GM12872 (cell line): ENCODE measurements around the gene KRTAP10-6.

Experiments used
- TF ChIP-seq, protein P1 (sequence below): IDR thresholded peaks from 3 replicates; pipeline ENCODE4 v1.5.1; 2011; ENCODE audit warnings: low read depth, mild to moderate bottlenecking, low read length, moderate library complexity; ENCODE audit not compliant: insufficient read depth

Gene KRTAP10-6

DNA sequence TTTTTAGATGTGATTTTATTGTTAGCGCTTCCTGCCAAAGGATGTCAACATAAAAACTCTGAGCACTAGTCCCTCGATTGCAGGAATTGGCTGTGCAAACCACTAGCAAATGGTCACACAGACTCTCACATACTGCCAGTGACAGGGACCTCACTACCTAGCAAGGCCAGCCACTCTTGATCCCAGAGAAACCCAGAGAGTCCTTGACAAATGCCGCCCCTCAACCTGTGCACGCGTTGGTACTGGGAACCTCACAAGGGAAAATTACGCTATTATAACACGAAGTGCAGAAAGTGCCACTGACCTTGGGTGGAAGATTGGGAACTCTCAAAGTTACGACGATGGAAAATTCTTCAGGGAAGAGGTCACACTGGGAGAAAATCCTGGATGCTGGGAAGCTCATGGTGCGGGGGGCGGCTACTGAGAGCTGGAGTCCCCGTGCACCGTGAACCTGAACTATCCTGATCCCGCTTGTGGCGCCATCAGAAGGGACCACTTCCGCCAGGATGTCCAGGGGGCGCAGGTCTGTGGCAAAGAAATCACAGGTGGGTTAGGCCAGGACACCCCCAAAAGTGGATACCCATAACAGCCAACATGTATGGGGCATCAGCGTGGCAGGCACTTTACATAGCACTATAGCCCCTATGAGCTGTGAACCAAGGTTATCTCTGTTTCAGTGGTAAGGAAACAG is 24.7 kb downstream of the KRTAP10-6 start:
- TF ChIP-seq, protein P1, sequence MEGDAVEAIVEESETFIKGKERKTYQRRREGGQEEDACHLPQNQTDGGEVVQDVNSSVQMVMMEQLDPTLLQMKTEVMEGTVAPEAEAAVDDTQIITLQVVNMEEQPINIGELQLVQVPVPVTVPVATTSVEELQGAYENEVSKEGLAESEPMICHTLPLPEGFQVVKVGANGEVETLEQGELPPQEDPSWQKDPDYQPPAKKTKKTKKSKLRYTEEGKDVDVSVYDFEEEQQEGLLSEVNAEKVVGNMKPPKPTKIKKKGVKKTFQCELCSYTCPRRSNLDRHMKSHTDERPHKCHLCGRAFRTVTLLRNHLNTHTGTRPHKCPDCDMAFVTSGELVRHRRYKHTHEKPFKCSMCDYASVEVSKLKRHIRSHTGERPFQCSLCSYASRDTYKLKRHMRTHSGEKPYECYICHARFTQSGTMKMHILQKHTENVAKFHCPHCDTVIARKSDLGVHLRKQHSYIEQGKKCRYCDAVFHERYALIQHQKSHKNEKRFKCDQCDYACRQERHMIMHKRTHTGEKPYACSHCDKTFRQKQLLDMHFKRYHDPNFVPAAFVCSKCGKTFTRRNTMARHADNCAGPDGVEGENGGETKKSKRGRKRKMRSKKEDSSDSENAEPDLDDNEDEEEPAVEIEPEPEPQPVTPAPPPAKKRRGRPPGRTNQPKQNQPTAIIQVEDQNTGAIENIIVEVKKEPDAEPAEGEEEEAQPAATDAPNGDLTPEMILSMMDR: no peak

DNA sequence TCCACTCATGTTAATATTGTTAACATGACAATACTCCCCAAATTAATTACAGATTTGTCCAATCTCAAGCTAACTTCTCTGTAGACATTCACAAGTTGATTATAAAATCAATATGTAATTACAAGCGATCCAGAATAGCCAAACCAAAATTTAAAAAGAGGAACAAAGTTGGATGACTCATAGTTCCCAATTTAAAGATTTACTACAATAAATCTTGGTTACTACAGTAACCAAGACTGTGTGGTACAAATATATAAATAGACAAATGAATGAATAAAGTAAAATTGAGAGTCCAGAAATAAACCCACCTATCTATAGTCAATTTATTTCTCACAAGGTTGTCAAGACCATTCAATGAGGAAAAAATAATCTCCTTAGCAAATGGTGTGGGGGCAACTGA is 25.9 kb downstream of the KRTAP10-6 start:
- TF ChIP-seq, protein P1: no peak

DNA sequence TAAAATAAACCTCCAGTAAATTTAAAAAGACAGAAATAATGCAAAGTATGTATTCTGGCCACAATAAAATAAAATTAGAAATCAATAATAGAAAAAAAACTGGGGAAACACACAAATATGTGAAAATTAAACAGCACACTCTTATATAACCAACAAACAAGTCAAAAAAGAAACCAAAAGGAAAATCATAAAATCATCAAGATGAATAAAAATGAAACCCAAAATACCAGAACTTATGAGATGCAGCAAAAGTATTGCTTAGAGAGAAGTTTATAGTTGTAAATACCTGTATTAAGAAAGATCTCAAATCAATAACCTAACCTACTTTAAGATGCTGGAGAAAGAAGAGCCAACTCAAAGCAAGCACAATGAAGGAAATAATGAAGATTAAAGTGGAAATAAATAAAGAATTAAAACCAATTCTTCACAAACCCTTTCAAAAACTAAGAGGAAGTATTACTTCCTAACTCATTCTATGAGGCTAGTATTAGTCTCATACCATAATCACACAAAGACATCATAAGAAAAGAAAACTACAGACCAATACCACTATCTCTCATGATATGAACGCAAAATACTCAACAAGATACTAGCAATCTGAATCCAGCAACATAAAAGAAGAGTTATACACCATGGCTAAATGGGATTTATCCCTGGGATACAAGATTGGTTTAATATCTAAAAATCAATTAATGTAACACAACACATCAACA is 27.3 kb downstream of the KRTAP10-6 start:
- TF ChIP-seq, protein P1: no peak

DNA sequence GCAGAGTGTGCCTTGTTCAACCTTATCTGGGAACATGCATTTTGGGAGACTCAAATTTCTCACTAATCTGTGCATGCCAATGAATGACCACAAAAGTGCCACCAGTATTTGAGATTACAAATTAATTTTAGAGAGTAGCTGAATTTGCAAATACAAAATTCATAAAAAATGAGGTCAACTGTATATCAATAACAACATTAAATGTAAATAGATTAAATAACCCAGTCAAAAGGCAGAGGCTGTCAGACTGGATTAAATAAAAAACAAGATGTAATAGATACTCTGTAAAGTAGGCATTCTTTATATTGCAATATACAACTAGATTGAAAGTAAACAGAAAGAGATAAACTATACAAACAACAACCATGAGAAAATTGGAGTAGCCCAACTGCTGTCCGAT is 28.2 kb downstream of the KRTAP10-6 start:
- TF ChIP-seq, protein P1: no peak

DNA sequence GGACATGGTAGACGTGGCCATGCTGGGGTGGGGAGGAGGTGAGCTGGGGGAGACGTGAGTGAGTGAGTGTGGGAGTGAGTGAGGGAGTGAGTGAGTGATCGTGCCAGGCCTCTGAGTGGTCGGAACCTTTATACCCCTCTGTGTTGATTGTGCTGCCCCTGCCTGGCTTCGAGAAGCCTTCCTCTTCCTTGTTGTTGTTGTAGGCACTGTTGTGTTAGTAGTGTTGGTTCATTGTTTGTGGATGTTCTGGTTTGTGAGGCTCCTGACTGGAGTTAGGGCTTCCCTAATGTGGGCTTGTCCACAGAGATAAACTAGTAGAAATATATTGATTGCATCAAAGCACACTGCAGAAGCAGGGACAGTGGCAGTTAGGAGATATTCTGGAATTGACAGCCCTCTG is 33.6 kb downstream of the KRTAP10-6 start, which contains the start of gene KRTAP10-3:
TSS of gene KRTAP10-3 (minus strand) at position 101 of the 400 bp plus-strand sequence. CDS start at position 21, 80 bp downstream.
- TF ChIP-seq, protein P1: no peak

DNA sequence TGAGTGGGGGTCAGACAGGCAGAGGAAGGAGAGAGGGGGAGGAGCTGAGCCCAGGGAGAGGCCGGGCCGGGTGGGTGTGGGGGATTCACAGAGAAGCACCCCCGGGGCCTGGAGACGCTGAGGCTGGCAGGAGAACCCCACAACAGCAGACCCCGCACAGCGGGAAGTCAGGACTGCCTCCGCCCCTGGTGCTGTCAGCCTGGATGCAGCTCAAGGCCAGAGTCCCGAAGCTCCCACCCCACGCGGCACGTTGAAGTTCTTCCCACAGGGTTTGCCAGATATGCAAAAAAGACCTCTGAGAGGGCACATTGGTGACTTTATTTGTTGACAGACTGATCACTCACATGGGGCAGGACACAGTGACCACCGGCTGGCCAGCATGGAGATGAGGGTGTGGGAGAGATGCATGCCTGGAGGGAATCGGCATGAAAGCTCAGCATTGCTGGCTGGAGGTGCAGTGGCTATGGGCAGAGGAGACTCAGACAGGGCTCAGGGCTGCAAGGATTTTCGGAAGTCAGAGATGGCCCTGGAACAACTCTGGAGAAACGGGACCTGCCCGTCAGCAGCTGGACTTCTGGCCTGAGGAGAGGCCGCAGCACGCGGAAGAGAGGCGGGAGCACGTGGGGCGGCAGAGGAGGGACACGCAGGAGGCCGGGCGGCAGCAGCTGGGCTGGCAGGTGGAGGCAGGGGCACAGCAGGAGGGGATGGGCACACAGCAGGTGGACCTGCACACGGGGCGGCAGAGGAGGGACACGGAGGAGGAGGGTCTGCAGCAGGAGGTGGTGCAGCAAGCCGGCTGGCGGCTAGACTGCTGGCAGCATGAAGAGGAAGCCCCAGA is 34.6 kb downstream of the KRTAP10-6 start:
- TF ChIP-seq, protein P1: no peak

DNA sequence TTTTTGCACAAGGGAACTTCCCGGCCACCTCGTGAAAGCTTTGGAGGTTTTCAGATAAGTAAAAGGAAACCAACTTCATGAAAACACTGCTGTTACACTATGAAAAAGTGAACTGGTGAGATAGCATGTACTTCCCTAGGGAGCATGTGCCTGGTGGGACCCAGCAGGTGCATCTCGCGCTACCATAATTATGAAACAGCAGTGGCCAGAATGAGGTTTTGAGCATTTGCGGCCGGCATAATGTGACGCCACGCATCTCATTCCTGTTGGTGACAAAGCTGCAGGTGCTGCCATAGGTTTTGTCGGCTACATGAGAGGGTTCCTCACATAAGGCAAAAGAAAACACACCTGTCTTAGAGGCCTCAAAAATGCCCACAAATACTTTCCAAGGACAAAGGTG is 35.4 kb downstream of the KRTAP10-6 start:
- TF ChIP-seq, protein P1: no peak
